Hepatocyte (in vitro differentiated cells): Measurements from ENCODE around the gene MRTFA. TPM values are rescaled to one million over a fixed set of nuclear protein-coding genes. Genes with fewer than 3 reads are reported as not detected.

Experiments used
- DNase-seq: peaks from one replicate; pipeline ENCODE4 v3.0.0-alpha.2; 2016; ENCODE audit warnings: low spot score
- H2AFZ ChIP-seq: fragments of 200-600 bp; sonication (generic); 2 replicates; pipeline ENCODE4 v1.6.0; 2016; ENCODE audit warnings: antibody characterized with exemption, mild to moderate bottlenecking
- H3K27ac ChIP-seq: fragments of 200-600 bp; sonication (generic); 2 replicates; pipeline ENCODE4 v1.5.1; 2016; ENCODE audit warnings: mild to moderate bottlenecking
- H3K27me3 ChIP-seq: fragments of 200-600 bp; sonication (generic); 2 replicates; pipeline ENCODE4 v1.6.1; 2016
- H3K36me3 ChIP-seq: fragments of 200-600 bp; sonication (generic); replicated peaks from 2 replicates; pipeline ENCODE4 v1.5.1; 2016; ENCODE audit warnings: low read depth; ENCODE audit not compliant: insufficient read depth
- H3K4me1 ChIP-seq: fragments of 200-600 bp; sonication (generic); 2 replicates; pipeline ENCODE4 v1.5.1; 2016; ENCODE audit warnings: mild to moderate bottlenecking, moderate library complexity; ENCODE audit not compliant: insufficient read depth
- H3K4me2 ChIP-seq: fragments of 200-600 bp; sonication (generic); 2 replicates; pipeline ENCODE4 v1.6.0; 2016
- H3K4me3 ChIP-seq: fragments of 200-600 bp; sonication (generic); 2 replicates; pipeline ENCODE4 v1.5.1; 2016; ENCODE audit warnings: mild to moderate bottlenecking
- H3K79me2 ChIP-seq: fragments of 200-600 bp; sonication (generic); 2 replicates; pipeline ENCODE4 v1.6.0; 2017; ENCODE audit warnings: mild to moderate bottlenecking
- H3K9me2 ChIP-seq: fragments of 200-600 bp; sonication (generic); replicated peaks from 2 replicates; pipeline ENCODE4 v1.6.0; 2017; ENCODE audit warnings: mild to moderate bottlenecking; ENCODE audit not compliant: insufficient read depth
- H3K9me3 ChIP-seq: fragments of 200-600 bp; sonication (generic); 2 replicates; pipeline ENCODE4 v1.5.1; 2016; ENCODE audit warnings: low read depth, mild to moderate bottlenecking
- H4K20me1 ChIP-seq: fragments of 200-600 bp; sonication (generic); 2 replicates; pipeline ENCODE4 v1.6.0; 2016; ENCODE audit warnings: mild to moderate bottlenecking; ENCODE audit not compliant: insufficient read depth, poor library complexity, severe bottlenecking
- EZH2 ChIP-seq: fragments of 200-600 bp; sonication (generic); IDR thresholded peaks from 2 replicates; pipeline ENCODE4 v1.6.1; 2016; ENCODE audit warnings: antibody characterized with exemption, mild to moderate bottlenecking, borderline replicate concordance
- EZH2phosphoT487 ChIP-seq: fragments of 200-600 bp; sonication (generic); IDR thresholded peaks from one replicate; pipeline ENCODE4 v1.6.1; 2018; ENCODE audit warnings: antibody characterized with exemption, mild to moderate bottlenecking, low read depth, moderate library complexity; ENCODE audit not compliant: unreplicated experiment, severe bottlenecking
- WGBS: methylation state at CpG from one replicate; pipeline ENCODE4 v1.1.6; 2016; ENCODE audit warnings: low lambda C conversion rate; ENCODE audit errors: missing lambda C conversion rate; 5-methylcytosine and 5-hydroxymethylcytosine counted together
- polyA plus RNA-seq: library from polyadenylated mRNA; unstranded; fragments of >200 nt; fragmentation: Nextera tagmentation; extraction: Ambion mirVana; gene quantifications from 2 replicates; pipeline ENCODE4 v1.2.1, GENCODE V29; 2016
- total RNA-seq: library from RNA; depleted of rRNA; stranded (reverse); fragments of >200 nt; gene quantifications from 2 replicates; pipeline ENCODE4 v1.2.3, GENCODE V29; 2014
- TF ChIP-seq, protein P1 (sequence below): fragments of 200-600 bp; sonication (generic); IDR thresholded peaks from 2 replicates; pipeline ENCODE4 v1.5.1; 2016; ENCODE audit warnings: antibody characterized with exemption, mild to moderate bottlenecking; ENCODE audit not compliant: poor library complexity

The MRTFA gene
- total and polyA plus RNA-seq, 2 experiments from 2014 or later, result 19.0 to 29.7 TPM

DNA sequence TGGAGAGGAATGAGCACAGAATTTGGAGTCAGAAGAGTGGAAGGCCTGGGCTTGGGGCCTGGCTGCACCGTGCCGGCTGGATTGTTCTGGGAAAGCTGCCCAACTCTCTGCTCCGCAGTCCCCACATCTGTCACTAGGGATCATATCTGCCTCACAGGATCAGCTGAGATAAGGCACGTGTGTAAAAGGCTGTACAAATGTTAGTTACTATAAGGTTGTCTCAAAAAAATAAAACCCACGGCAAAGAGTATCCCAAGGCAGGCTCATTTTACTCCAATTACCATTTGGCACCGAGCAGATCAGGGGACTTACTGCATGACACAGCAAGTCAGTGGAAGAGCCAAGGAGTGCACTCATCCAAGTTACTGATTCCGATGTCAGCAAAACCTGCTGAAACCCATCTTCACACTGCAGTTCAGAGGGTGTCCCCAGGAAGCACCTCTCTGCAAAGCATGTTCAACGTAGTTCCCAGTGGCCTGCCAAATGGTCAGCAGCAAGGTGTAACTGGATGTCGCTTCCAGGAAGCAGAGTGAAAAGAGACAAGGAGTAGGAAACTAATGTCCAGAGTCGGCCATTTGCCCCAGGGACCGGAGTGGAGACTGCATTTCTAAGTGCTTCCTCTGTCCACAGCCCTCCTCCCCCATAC, 18.1 kb upstream of the MRTFA start:
- no peak overlapping the region for H2AFZ ChIP-seq
- no peaks in the 10 kb centered on the region for H3K9me3 ChIP-seq
- peak; percentile 70 for DNase-seq
- peak overlapping the region; percentile 2 for H3K4me2 ChIP-seq
- H4K20me1 ChIP-seq, result no peaks in the 10 kb centered on the region
- no peaks in the 10 kb centered on the region for H3K9me2 ChIP-seq
- H3K27ac ChIP-seq, result peak overlapping the region; percentile 48
- WGBS, result 42% methylated on average over 11 of the region's 11 CpGs
- no peak overlapping the region for H3K4me3 ChIP-seq
- H3K36me3 ChIP-seq, result no peaks in the 10 kb centered on the region
- H3K79me2 ChIP-seq, result peaks cover 3% of the 10 kb centered on the region
- H3K27me3 ChIP-seq, result no peaks in the 10 kb centered on the region
- TF ChIP-seq EZH2, result no peak
- TF ChIP-seq, protein P1, sequence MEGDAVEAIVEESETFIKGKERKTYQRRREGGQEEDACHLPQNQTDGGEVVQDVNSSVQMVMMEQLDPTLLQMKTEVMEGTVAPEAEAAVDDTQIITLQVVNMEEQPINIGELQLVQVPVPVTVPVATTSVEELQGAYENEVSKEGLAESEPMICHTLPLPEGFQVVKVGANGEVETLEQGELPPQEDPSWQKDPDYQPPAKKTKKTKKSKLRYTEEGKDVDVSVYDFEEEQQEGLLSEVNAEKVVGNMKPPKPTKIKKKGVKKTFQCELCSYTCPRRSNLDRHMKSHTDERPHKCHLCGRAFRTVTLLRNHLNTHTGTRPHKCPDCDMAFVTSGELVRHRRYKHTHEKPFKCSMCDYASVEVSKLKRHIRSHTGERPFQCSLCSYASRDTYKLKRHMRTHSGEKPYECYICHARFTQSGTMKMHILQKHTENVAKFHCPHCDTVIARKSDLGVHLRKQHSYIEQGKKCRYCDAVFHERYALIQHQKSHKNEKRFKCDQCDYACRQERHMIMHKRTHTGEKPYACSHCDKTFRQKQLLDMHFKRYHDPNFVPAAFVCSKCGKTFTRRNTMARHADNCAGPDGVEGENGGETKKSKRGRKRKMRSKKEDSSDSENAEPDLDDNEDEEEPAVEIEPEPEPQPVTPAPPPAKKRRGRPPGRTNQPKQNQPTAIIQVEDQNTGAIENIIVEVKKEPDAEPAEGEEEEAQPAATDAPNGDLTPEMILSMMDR, result peak; percentile 30
- peaks cover 15% of the 10 kb centered on the region for H3K4me1 ChIP-seq

DNA sequence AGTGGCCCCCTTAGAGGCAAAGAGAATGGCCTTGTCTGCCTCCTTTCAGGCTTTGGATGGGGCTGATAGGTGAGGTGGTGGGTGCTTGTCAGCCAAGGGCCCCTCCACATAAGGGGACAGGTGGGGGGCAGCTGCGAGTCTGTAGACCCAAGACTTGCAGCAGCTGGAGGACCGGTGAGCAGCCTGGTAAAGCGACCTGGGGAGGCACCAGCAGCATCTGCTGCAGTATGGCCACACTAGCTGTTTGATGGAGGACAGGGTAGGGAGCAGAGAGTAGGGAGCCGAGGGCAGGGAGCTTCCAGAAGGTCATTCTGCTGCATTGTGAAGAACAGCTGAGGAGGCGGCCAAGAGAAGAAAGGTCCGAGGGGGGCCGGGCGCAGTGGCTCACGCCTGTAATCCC, 16.8 kb upstream of the MRTFA start:
- no peaks in the 10 kb centered on the region for H3K9me3 ChIP-seq
- peaks cover 3% of the 10 kb centered on the region for H3K79me2 ChIP-seq
- no peak for DNase-seq
- no peaks in the 10 kb centered on the region for H3K9me2 ChIP-seq
- H3K4me1 ChIP-seq, result peaks cover 15% of the 10 kb centered on the region
- H4K20me1 ChIP-seq, result no peaks in the 10 kb centered on the region
- no peak for TF ChIP-seq EZH2phosphoT487
- TF ChIP-seq EZH2, result no peak
- TF ChIP-seq, protein P1, result no peak
- H2AFZ ChIP-seq, result no peak overlapping the region
- no peaks in the 10 kb centered on the region for H3K27me3 ChIP-seq
- no peak overlapping the region for H3K27ac ChIP-seq
- WGBS, result 90% methylated on average over 7 of the region's 9 CpGs
- H3K36me3 ChIP-seq, result no peaks in the 10 kb centered on the region
- H3K4me3 ChIP-seq, result no peak overlapping the region
- no peak overlapping the region for H3K4me2 ChIP-seq

DNA sequence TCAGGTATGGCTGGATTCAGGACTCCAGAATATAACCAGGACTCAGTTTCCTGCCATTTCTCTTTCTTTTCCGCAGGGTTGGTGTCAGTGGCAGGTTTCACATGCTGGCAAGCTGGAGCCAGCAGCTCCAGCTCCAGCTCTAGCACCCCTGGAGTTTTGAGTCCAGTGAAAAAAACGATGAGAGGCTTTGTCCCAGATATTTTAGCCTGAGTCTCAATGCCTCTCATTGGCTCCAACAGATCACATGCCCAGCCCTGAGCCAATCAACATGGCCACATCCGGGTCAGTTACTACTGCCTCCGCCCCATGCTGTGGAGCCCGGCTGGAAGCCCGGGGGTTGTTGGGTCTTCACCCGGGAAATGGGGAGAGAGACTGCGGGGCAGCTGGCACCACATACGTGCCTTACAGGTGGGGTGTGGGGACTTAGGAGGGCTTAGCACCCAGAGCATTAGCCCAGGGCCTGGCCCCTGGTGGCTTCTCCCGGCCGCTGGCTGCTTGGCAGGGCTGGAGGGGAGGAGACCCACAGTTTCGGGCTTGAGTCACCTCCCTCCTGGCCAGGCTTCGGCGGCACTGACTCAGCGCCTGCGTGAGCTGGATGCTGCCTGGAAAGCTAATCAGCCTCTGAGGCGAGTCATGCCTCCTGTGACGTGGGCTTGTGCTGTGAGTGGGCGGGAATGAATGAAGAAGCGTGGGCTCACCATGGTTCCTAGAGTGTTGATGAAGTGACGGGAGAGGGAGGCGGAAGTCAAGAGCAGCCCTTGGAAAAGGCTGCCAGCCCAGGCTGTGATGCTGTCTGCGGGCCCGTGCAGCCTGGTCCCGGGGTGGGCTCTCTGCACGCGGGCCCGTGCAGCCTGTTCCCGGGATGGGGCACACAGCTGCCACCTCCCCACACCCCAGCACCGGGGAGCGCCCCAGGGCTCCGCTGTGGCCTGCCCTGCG, 15.3 kb upstream of the MRTFA start:
- 49% methylated on average over 33 of the region's 33 CpGs for WGBS
- TF ChIP-seq EZH2 (no peak), EZH2phosphoT487 (no peak)
- TF ChIP-seq, protein P1, result no peak
- Histone ChIP-seq H3K27me3 (no peaks in the 10 kb centered on the region), H3K4me3 (peak overlapping the region; percentile 27), H3K9me2 (no peaks in the 10 kb centered on the region), H4K20me1 (no peaks in the 10 kb centered on the region), H3K36me3 (no peaks in the 10 kb centered on the region), H3K79me2 (peaks cover 3% of the 10 kb centered on the region), H3K27ac (peak overlapping the region; percentile 96), H2AFZ (peak overlapping the region; percentile 45), H3K4me1 (peaks cover 15% of the 10 kb centered on the region), H3K9me3 (no peaks in the 10 kb centered on the region), H3K4me2 (peak overlapping the region; percentile 76)
- peak; percentile 96 for DNase-seq
